Type B pancreatic cell (in vitro differentiated cells): ENCODE measurements around the gene GGNBP2. TPM values are rescaled to one million over a fixed set of nuclear protein-coding genes. Genes with fewer than 3 reads are reported as not detected.

ENCODE experiments used
- DNase-seq: peaks from one replicate; pipeline ENCODE4 v3.0.0; 2021; ENCODE audit warnings: mixed read lengths; ENCODE audit not compliant: unreplicated experiment; ENCODE audit errors: extremely low spot score
- H3K27ac Mint-ChIP-seq: 2 replicates; pipeline ENCODE4 v1.8.0; 2021; ENCODE audit warnings: mild to moderate bottlenecking, mixed read lengths
- H3K27me3 Mint-ChIP-seq: 2 replicates; pipeline ENCODE4 v1.8.0; 2021; ENCODE audit warnings: mixed read lengths
- H3K36me3 Mint-ChIP-seq: 2 replicates; pipeline ENCODE4 v1.8.0; 2021; ENCODE audit warnings: mixed read lengths
- H3K4me1 Mint-ChIP-seq: one replicate; pipeline ENCODE4 v1.8.0; 2021; ENCODE audit warnings: mixed read lengths; ENCODE audit not compliant: unreplicated experiment
- H3K4me3 Mint-ChIP-seq: 2 replicates; pipeline ENCODE4 v1.8.0; 2021; ENCODE audit warnings: mild to moderate bottlenecking, mixed read lengths
- H3K9me3 Mint-ChIP-seq: 2 replicates; pipeline ENCODE4 v1.8.0; 2021; ENCODE audit warnings: mixed read lengths
- total RNA-seq: library from RNA; stranded (reverse); gene quantifications from 2 replicates; pipeline ENCODE4 v1.2.1, GENCODE V29; 2021; ENCODE audit warnings: low replicate concordance
- TF ChIP-seq, protein P1 (sequence below): fragments of 200-600 bp; sonication (generic); conservative IDR thresholded peaks from 2 replicates; pipeline ENCODE4 v1.5.0; 2021; ENCODE audit warnings: antibody characterized with exemption, mild to moderate bottlenecking

The GGNBP2 gene
- total RNA-seq, 1 donor from 2014 or later = 63.7 TPM

DNA sequence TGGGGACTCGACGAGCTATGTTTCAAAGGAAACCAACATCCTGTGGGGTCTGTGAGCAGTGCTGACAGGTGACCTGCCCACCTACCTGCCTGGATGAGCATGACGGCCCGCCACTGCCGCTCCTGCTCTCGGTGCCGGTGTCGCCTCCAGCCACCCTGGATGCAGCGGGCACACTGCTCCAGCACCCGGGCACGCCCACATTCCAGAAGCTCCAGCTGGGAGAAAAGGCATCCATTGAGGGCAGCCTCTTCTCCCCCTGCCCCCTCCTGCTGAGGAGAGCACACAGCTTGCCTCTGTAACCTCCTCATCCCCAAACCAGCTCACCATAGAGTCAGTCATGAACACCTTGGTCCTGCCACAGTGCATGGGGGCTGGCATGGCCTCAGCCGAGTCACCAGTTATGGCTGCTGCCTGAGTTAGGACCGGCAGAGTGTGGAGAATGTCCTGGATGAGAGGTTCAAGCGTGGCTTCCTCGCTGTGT is 43.9 kb upstream of the GGNBP2 start:
- no peak for DNase-seq
- no peaks in the 10 kb centered on the region for H3K9me3 Mint-ChIP-seq

DNA sequence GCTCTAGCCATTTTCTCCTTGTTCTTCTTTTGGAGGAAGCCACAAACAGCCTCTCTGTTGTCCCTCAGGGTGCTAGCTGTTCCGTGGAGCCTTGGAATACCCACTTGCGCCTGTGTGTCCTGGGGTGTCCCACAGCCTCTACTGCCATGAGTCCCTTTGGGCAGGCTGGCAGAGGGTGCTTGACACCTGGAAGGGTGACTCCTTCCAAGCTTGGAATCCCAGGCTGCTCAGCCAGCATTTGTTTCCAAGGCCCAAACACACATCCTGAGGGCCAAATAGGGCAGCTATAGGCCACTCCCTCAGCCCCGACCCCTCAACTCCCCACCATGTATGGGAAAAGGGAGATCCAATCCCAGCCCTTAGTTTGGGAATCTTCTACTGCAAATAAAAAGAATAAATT is 43.4 kb upstream of the GGNBP2 start:
- Mint-ChIP-seq H3K36me3 (peaks cover 8% of the 10 kb centered on the region), H3K27me3 (no peaks in the 10 kb centered on the region), H3K27ac (no peak overlapping the region), H3K4me3 (no peak overlapping the region), H3K9me3 (no peaks in the 10 kb centered on the region), H3K4me1 (peaks cover 3% of the 10 kb centered on the region)
- no peak for DNase-seq
- TF ChIP-seq, protein P1, sequence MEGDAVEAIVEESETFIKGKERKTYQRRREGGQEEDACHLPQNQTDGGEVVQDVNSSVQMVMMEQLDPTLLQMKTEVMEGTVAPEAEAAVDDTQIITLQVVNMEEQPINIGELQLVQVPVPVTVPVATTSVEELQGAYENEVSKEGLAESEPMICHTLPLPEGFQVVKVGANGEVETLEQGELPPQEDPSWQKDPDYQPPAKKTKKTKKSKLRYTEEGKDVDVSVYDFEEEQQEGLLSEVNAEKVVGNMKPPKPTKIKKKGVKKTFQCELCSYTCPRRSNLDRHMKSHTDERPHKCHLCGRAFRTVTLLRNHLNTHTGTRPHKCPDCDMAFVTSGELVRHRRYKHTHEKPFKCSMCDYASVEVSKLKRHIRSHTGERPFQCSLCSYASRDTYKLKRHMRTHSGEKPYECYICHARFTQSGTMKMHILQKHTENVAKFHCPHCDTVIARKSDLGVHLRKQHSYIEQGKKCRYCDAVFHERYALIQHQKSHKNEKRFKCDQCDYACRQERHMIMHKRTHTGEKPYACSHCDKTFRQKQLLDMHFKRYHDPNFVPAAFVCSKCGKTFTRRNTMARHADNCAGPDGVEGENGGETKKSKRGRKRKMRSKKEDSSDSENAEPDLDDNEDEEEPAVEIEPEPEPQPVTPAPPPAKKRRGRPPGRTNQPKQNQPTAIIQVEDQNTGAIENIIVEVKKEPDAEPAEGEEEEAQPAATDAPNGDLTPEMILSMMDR = no peak

More for the DNA sequence above, 43.9 kb upstream of the GGNBP2 start:
- no peak overlapping the region for H3K4me3 Mint-ChIP-seq
- peaks cover 9% of the 10 kb centered on the region for H3K4me1 Mint-ChIP-seq
- TF ChIP-seq, protein P1 = no peak
- no peak overlapping the region for H3K27ac Mint-ChIP-seq
- no peaks in the 10 kb centered on the region for H3K27me3 Mint-ChIP-seq
- peaks cover 13% of the 10 kb centered on the region for H3K36me3 Mint-ChIP-seq

DNA sequence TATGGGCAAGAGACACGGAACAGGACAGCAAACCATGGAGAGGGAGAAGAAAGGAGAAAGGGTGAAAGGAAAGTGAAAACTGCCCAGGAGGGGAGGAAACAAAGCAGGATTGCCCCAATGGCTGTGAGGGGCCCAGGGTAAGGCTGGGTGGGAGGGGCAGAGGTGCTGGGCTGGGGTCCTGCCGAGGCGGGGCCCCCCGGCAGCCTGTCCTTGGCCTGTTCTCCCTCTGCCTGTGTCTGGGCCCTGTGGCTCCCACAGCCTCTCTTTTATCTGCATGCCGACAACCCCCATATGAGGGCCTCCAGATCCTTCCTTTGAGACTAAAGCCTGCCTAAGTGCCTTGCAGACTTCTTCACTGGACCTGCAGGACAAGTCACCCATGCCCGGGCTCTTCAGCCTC is 42.8 kb upstream of the GGNBP2 start:
- TF ChIP-seq, protein P1 = no peak
- Mint-ChIP-seq H3K27ac (no peak overlapping the region), H3K9me3 (no peaks in the 10 kb centered on the region), H3K4me3 (no peak overlapping the region), H3K4me1 (no peaks in the 10 kb centered on the region), H3K36me3 (peaks cover 8% of the 10 kb centered on the region), H3K27me3 (no peaks in the 10 kb centered on the region)
- DNase-seq = no peak

DNA sequence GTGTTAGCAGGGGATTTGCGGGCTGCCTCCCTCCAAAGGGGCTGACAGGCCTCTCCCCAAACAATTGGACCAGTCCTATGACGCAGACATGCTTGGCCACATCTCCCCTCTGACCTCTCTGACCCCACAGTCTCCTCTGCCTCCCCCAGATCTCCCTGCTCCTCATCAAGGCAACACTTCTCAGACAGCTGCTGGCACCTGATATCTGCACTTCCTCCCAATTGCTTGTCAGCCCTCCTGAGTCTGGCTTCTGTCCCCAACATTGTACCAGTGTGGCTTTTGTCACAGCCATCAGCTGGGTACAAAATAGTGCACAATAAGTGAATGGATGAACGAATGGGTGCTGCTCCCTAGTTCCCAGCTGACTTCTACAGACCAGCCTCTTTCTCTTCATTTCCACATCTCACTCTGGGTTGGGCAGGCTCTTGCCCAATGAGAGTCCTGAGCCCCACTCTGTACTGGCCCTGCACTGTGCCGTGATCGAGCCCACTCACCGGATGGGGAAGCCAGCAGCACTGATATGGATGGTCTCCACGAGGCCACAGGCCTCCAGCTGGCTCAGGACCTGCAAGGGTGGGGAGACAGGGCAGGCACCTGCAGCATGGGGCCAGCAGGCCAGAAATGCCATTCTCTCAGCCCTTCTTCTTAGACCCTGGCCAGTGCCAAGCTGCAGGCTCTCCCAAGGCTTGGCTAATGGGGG is 41.1 kb upstream of the GGNBP2 start:
- no peaks in the 10 kb centered on the region for H3K4me1 Mint-ChIP-seq
- no peak overlapping the region for H3K27ac Mint-ChIP-seq
- TF ChIP-seq, protein P1 = no peak
- peaks cover 5% of the 10 kb centered on the region for H3K36me3 Mint-ChIP-seq
- H3K9me3 Mint-ChIP-seq = no peaks in the 10 kb centered on the region
- H3K27me3 Mint-ChIP-seq = no peaks in the 10 kb centered on the region
- H3K4me3 Mint-ChIP-seq = no peak overlapping the region
- no peak for DNase-seq

DNA sequence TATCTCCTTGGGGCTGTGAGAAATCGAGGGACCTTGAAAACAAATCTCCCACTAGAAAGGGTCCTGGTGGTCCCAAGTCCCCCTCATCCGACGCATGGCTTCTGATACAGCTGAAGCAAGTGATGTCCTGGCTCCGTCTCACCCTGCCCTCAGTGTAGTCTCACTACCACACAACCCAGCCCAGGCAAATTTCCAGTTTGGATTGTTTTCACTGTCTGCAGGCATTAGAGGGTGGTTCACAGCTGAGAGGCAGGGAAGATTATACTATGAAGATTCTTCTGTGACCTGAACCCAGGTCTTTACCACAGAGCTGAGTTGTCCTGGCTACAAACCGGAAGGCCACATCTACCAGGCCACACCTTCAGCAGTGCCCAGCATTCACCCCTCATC is 40.6 kb upstream of the GGNBP2 start:
- Mint-ChIP-seq H3K27me3 (no peaks in the 10 kb centered on the region), H3K27ac (no peak overlapping the region), H3K4me3 (no peak overlapping the region), H3K9me3 (no peaks in the 10 kb centered on the region), H3K4me1 (no peaks in the 10 kb centered on the region), H3K36me3 (peaks cover 4% of the 10 kb centered on the region)
- TF ChIP-seq, protein P1 = no peak
- no peak for DNase-seq
